GM12801 (cell line): Measurements from ENCODE around the gene PDCD6IP.

Experiments used
- TF ChIP-seq, protein P1 (sequence below): IDR thresholded peaks from one replicate; pipeline ENCODE4 v1.5.1; 2011; ENCODE audit warnings: control low read depth; ENCODE audit not compliant: insufficient read length; ENCODE audit errors: extremely low read depth

The PDCD6IP gene

DNA sequence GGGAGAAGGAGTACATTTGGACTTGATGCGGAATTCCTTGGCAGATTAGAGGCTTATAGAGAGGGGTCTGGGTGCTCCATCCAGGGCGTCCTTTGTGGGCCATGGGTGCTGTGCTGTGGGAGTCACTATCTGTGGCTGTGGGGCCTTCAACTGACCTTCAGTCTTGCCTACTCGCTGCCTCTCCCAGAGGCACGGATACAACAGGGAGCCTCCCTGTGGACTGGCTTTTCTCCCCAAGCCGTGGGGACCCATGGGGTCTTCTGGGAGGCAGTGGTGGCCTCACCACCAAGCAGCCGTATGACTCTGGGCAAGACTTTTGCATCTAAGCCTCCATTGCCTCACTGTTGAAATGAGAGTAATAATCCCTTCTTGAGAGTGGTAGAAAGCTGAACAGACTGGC is 83.9 kb downstream of the PDCD6IP start:
- TF ChIP-seq, protein P1, sequence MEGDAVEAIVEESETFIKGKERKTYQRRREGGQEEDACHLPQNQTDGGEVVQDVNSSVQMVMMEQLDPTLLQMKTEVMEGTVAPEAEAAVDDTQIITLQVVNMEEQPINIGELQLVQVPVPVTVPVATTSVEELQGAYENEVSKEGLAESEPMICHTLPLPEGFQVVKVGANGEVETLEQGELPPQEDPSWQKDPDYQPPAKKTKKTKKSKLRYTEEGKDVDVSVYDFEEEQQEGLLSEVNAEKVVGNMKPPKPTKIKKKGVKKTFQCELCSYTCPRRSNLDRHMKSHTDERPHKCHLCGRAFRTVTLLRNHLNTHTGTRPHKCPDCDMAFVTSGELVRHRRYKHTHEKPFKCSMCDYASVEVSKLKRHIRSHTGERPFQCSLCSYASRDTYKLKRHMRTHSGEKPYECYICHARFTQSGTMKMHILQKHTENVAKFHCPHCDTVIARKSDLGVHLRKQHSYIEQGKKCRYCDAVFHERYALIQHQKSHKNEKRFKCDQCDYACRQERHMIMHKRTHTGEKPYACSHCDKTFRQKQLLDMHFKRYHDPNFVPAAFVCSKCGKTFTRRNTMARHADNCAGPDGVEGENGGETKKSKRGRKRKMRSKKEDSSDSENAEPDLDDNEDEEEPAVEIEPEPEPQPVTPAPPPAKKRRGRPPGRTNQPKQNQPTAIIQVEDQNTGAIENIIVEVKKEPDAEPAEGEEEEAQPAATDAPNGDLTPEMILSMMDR: no peak

- TF ChIP-seq, protein P1: no peak
These were observed 85.1 kb downstream of the PDCD6IP start for GRCh38 chr3:33883538-33883950.

DNA sequence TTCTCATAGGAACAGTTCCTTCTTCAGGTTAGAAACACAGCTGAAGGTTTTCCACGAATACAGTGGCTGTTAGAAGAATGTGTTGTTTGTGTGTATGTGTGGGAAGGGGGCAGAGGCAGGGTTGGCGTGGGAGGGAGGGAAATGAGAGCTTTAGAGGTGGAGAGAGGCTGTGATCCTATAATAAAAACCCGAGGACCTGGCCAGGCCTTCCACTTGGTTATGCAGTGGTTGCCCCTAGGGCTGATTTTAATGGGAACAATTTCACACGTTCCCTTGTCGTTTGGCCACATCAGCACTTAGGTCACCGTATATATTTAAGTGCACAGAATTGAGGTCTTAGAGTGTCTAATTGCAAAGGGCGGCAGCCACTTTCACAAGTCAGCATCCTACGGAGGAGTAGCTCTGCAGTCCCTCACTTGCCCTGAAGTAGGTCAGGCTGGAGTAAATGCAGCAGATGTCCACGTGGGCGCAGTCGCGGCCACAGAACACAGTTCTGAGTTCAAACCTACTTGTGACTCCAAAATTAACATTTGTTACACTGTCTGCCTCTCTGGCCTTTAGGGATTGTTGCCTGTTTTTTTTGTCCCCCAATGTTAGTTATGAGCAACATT is 85.6 kb downstream of the PDCD6IP start:
- TF ChIP-seq, protein P1: no peak

DNA sequence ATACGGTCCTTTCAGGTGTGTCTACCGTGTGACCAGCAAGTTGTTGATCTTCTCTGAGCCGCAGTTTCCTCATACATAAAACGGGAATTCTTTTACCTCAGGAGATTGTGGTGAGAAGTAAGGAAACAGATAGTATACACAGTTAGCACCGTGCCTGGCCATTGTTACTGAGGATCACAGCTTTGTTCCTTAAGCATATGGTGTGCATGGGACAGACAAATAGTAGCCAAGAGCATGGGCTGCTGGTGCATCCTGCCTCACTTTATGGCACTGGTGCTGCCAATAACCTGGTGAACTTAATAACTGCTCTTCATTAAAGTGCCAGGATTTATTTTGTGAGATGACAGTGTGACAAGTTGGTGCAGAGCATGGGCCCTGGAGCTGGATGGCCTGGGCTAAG is 86.3 kb downstream of the PDCD6IP start:
- TF ChIP-seq, protein P1: no peak

GRCh38 chr3:33885496-33885895 is 87.1 kb downstream of the PDCD6IP start:
- TF ChIP-seq, protein P1: no peak

DNA sequence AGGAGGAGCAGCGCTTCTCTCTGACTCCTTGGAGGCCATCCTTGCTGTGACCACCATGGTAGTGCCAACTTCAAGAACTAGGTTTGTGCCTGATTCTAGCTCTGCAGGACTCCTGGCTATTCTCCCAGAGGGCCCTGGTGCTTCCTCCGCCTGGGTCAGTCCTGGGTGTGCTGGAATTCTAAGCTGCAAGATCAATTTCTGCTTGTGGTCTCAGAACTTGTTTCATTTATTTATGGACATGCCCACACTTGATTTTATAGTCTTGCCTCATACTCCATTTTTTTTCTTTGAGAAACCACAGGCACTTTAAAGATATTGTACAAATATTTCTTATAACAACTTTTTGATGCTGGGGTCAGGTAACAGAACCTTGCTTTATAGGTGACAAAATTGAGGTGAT is 87.6 kb downstream of the PDCD6IP start:
- TF ChIP-seq, protein P1: no peak

GRCh38 chr3:33887478-33887877 is 89.0 kb downstream of the PDCD6IP start:
- TF ChIP-seq, protein P1: no peak
